Measurements from ENCODE around the gene GFM2. TPM values are rescaled to one million over a fixed set of nuclear protein-coding genes. Genes with fewer than 3 reads are reported as not detected.

GFM2 gene
- total and polyA plus RNA-seq, 2 of the 8 experiments (the other 6 are each of a cell fraction or from before 2014, with no cell fraction given), result 17.8 to 30.6 TPM

GRCh38 chr5:74763504-74763903, 3.4 kb downstream of the GFM2 start:
- peaks cover 0 to 30% (median 12%) of the 10 kb centered on the region in 4 experiments; a peak in 5 of 8 replicates for H3K36me3 ChIP-seq (ENCODE audit: control insufficient read depth in 2 of 4, insufficient read depth in 4 of 4, low read length in 3 of 4)
- no peak overlapping the region for H3K4me3 ChIP-seq (ENCODE audit: extremely low read depth in 1 of 4, insufficient read depth in 2 of 4, low read depth in 3 of 4, low read length in 4 of 4)
- no peak overlapping the region for H3K4me2 ChIP-seq (ENCODE audit: insufficient read depth in 1 of 2, low read depth in 2 of 2, low read length in 2 of 2)
- no peak overlapping the region for H4K5ac ChIP-seq (ENCODE audit: insufficient read length, low read depth, low read length)
- H3K18ac ChIP-seq (ENCODE audit: extremely low read depth, low read length), result no peak overlapping the region
- peaks cover 12 to 43% of the 10 kb centered on the region in 2 experiments for H3K79me2 ChIP-seq (ENCODE audit: control insufficient read depth in 1 of 2, insufficient read depth in 2 of 2, low read length in 2 of 2)
- no peak overlapping the region for H2BK5ac ChIP-seq (ENCODE audit: low read depth, low read length)
- H4K91ac ChIP-seq (replicated peaks; ENCODE audit: insufficient read length, low read length), result no peak overlapping the region
- no peak overlapping the region for H2BK12ac ChIP-seq (ENCODE audit: low read depth, low read length)
- no peak overlapping the region for H3K23ac ChIP-seq (ENCODE audit: insufficient read length)
- no peaks in the 10 kb centered on the region for H3K27me3 ChIP-seq (replicated peaks in 1 of 4; ENCODE audit: control insufficient read depth in 3 of 4, extremely low read depth in 1 of 4, insufficient read depth in 3 of 4, low read length in 3 of 4)
- H3K56ac ChIP-seq (replicated peaks; ENCODE audit: insufficient read length, low read depth, low read length), result no peak overlapping the region
- H2BK120ac ChIP-seq (replicated peaks; ENCODE audit: low read depth, low read length), result no peak overlapping the region
- H4K8ac ChIP-seq (ENCODE audit: extremely low read depth, insufficient read depth, low read length), result no peak overlapping the region
- H2BK15ac ChIP-seq (ENCODE audit: low read length), result no peak overlapping the region
- no peak overlapping the region for H3K14ac ChIP-seq (ENCODE audit: insufficient read length)
- H3K9me3 ChIP-seq (ENCODE audit: insufficient read depth in 2 of 2, low read depth in 1 of 2, low read length in 1 of 2), result no peaks in the 10 kb centered on the region
- DNase-seq (ENCODE audit: low read depth in 1 of 2, low spot score in 2 of 2) (no peak), FAIRE-seq (no peak)
- H3K79me1 ChIP-seq (ENCODE audit: low read depth, low read length), result peaks cover 3% of the 10 kb centered on the region; the same call in 1 of the 2 replicates
- peaks cover 0 to 4% (median 2%) of the 10 kb centered on the region in 4 experiments; a peak in 2 of 7 replicates for H3K4me1 ChIP-seq (replicated peaks in 1 of 4; ENCODE audit: control insufficient read depth in 3 of 4, insufficient read depth in 4 of 4, low read length in 3 of 4)
- H4K20me1 ChIP-seq (replicated peaks in 1 of 2; ENCODE audit: control insufficient read depth in 1 of 2, insufficient read depth in 2 of 2, low read length in 2 of 2), result peaks cover 0 to 3% of the 10 kb centered on the region in 2 experiments
- no peak overlapping the region for H3K27ac ChIP-seq (ENCODE audit: low read depth, low read length)
- H2BK20ac ChIP-seq (ENCODE audit: low read length), result no peak overlapping the region
- no peaks in the 10 kb centered on the region; the same call in 1 of the 2 replicates for H3K23me2 ChIP-seq (ENCODE audit: low read depth, low read length)
- no peak overlapping the region for H2AFZ ChIP-seq (ENCODE audit: low read length)
- H3K9ac ChIP-seq (replicated peaks in 1 of 4; ENCODE audit: extremely low read depth in 1 of 4, low read depth in 3 of 4, low read length in 3 of 4), result no peak overlapping the region
- H3K4ac ChIP-seq (replicated peaks; ENCODE audit: insufficient read length, low read depth, low read length), result no peak overlapping the region
- ChIA-PET CTCF (ENCODE audit: partially characterized antibody) (interaction anchor here (0.6 to 1.7 kb wide), 5 partner anchors 16 to 941 kb away, joined by 3 to 7 read pairs (median 3); no protein-coding TSS in a partner anchor), POLR2A (ENCODE audit: partially characterized antibody) (interaction anchor here (0.6 to 1.1 kb wide), 2 partner anchors 8 to 9 kb away, joined by 3 to 4 read pairs; no protein-coding TSS in a partner anchor)
- no peak overlapping the region for H2AK5ac ChIP-seq (ENCODE audit: low read depth, low read length)
- no peak for TF ChIP-seq KDM1A (IDR thresholded peaks at IDR 0.05; ENCODE audit: borderline replicate concordance, low read length)
- no peak for TF ChIP-seq CBX5 (IDR thresholded peaks at IDR 0.05; ENCODE audit: low read depth, low read length)
- no peak for TF ChIP-seq GTF2F1 (IDR thresholded peaks at IDR 0.05; ENCODE audit: borderline replicate concordance, low read depth, low read length)
- no peak for TF ChIP-seq POU5F1 (IDR thresholded peaks at IDR 0.05; ENCODE audit: low read depth, low read length)
- TF ChIP-seq JUND (IDR thresholded peaks at IDR 0.05; ENCODE audit: low read length), result no peak
- no peak for TF ChIP-seq TEAD4 (IDR thresholded peaks at IDR 0.05; ENCODE audit: low read depth, low read length)
- no peak for TF ChIP-seq TAF7 (optimal IDR thresholded peaks at IDR 0.05; ENCODE audit: borderline replicate concordance, low read depth, low read length)
